ACC112 (cell line): Measurements from ENCODE around the gene NGEF.

Source experiments
- H2AFZ ChIP-seq: fragments of 200-600 bp; sonication (generic); one replicate; pipeline ENCODE4 v1.6.0; 2017; ENCODE audit warnings: antibody characterized with exemption, low read length; ENCODE audit not compliant: unreplicated experiment
- H3K27ac ChIP-seq: fragments of 200-600 bp; sonication (generic); 2 replicates; pipeline ENCODE4 v1.5.1; 2014; ENCODE audit warnings: low read depth, mild to moderate bottlenecking, antibody characterized with exemption, low read length, moderate library complexity
- H3K27me3 ChIP-seq: fragments of 200-600 bp; sonication (generic); 2 replicates; pipeline ENCODE4 v1.6.1; 2014; ENCODE audit warnings: mild to moderate bottlenecking, antibody characterized with exemption, low read length, moderate library complexity, mixed read lengths; ENCODE audit not compliant: insufficient read depth
- H3K36me3 ChIP-seq: fragments of 200-600 bp; sonication (generic); 2 replicates; pipeline ENCODE4 v1.6.1; 2016; ENCODE audit warnings: mild to moderate bottlenecking, antibody characterized with exemption, low read length, moderate library complexity, mixed read lengths; ENCODE audit not compliant: insufficient read depth
- H3K4me1 ChIP-seq: fragments of 200-600 bp; sonication (generic); one replicate; pipeline ENCODE4 v1.6.1; 2016; ENCODE audit warnings: low read length, mixed read lengths; ENCODE audit not compliant: insufficient read depth, unreplicated experiment, control insufficient read depth
- H3K4me3 ChIP-seq: fragments of 200-600 bp; sonication (generic); 2 replicates; pipeline ENCODE4 v1.5.1; 2014; ENCODE audit warnings: mild to moderate bottlenecking, low read depth, low read length
- H3K79me2 ChIP-seq: fragments of 200-600 bp; sonication (generic); one replicate; pipeline ENCODE4 v1.6.0; 2016; ENCODE audit warnings: low read length; ENCODE audit not compliant: control insufficient read depth, unreplicated experiment, insufficient read depth

NGEF gene

GRCh38 chr2:232838406-232838874 is 174.6 kb downstream of the NGEF start:
- Histone ChIP-seq H3K36me3 (peaks cover 22% of the 10 kb centered on the region; the same call in 1 of the 2 replicates), H3K79me2 (no peaks in the 10 kb centered on the region), H3K27me3 (no peaks in the 10 kb centered on the region), H3K4me3 (no peak overlapping the region; the same call in 1 of the 2 replicates), H3K4me1 (peaks cover 13% of the 10 kb centered on the region), H3K27ac (no peak overlapping the region), H2AFZ (no peak overlapping the region)

- H3K36me3 ChIP-seq: peaks cover 22% of the 10 kb centered on the region; the same call in 1 of the 2 replicates
- H3K79me2 ChIP-seq: no peaks in the 10 kb centered on the region
- H2AFZ ChIP-seq: no peak overlapping the region
- H3K27ac ChIP-seq: no peak overlapping the region
- no peaks in the 10 kb centered on the region for H3K27me3 ChIP-seq
- H3K4me1 ChIP-seq: peaks cover 13% of the 10 kb centered on the region
- no peak overlapping the region for H3K4me3 ChIP-seq
Measured at GRCh38 chr2:232836934-232837333, 176.1 kb downstream of the NGEF start.

GRCh38 chr2:232835687-232836208 is 177.3 kb downstream of the NGEF start:
- H3K4me3 ChIP-seq: no peak overlapping the region
- peaks cover 27% of the 10 kb centered on the region; the same call in 1 of the 2 replicates for H3K36me3 ChIP-seq
- peaks cover 13% of the 10 kb centered on the region for H3K4me1 ChIP-seq

GRCh38 chr2:232833830-232834229 is 179.2 kb downstream of the NGEF start:
- Histone ChIP-seq H3K36me3 (peaks cover 14% of the 10 kb centered on the region), H3K79me2 (no peaks in the 10 kb centered on the region), H3K27me3 (no peaks in the 10 kb centered on the region), H3K27ac (no peak overlapping the region), H3K4me1 (peaks cover 13% of the 10 kb centered on the region), H2AFZ (no peak overlapping the region), H3K4me3 (no peak overlapping the region)

More at GRCh38 chr2:232835687-232836208, 177.3 kb downstream of the NGEF start:
- H3K27me3 ChIP-seq: no peaks in the 10 kb centered on the region
- H2AFZ ChIP-seq: no peak overlapping the region
- no peaks in the 10 kb centered on the region for H3K79me2 ChIP-seq
- no peak overlapping the region for H3K27ac ChIP-seq

- H3K79me2 ChIP-seq: peaks cover 3% of the 10 kb centered on the region
- H3K27me3 ChIP-seq: no peaks in the 10 kb centered on the region
- no peaks in the 10 kb centered on the region for H3K4me1 ChIP-seq
- no peak overlapping the region for H2AFZ ChIP-seq
- peaks cover 14% of the 10 kb centered on the region for H3K36me3 ChIP-seq
- no peak overlapping the region for H3K4me3 ChIP-seq
- H3K27ac ChIP-seq: no peak overlapping the region
Measured at GRCh38 chr2:232831496-232831895, 181.6 kb downstream of the NGEF start.

- H3K27me3 ChIP-seq: no peaks in the 10 kb centered on the region
- no peak overlapping the region for H3K4me3 ChIP-seq
- H3K27ac ChIP-seq: no peak overlapping the region
- peaks cover 3% of the 10 kb centered on the region for H3K79me2 ChIP-seq
- no peak overlapping the region for H2AFZ ChIP-seq
- no peaks in the 10 kb centered on the region for H3K4me1 ChIP-seq
- H3K36me3 ChIP-seq: peaks cover 20% of the 10 kb centered on the region
Measured at GRCh38 chr2:232829988-232830387, 183.1 kb downstream of the NGEF start.
